HG03342 (cell line): Measurements from ENCODE around the gene CDC25C.
A peak's percentile ranks its signal among the peaks of the same experiment; 100 is the strongest.
"Not testable (repeated sequence)": the region's sequence is repeated elsewhere in the genome, so short reads cannot be mapped to it uniquely, and the experiment has no call there.

Experiments used
- ATAC-seq: cut with Tn5 transposase; IDR thresholded peaks from one replicate; pipeline ENCODE4 v1.9.1; 2021; ENCODE audit warnings: mild to moderate bottlenecking, moderate library complexity; ENCODE audit not compliant: unreplicated experiment

Gene CDC25C

GRCh38 chr5:138349852-138350562, 18.4 kb upstream of the CDC25C start:
- ATAC-seq: no peak

GRCh38 chr5:138346889-138347288, 15.3 kb upstream of the CDC25C start:
- no peak for ATAC-seq

DNA sequence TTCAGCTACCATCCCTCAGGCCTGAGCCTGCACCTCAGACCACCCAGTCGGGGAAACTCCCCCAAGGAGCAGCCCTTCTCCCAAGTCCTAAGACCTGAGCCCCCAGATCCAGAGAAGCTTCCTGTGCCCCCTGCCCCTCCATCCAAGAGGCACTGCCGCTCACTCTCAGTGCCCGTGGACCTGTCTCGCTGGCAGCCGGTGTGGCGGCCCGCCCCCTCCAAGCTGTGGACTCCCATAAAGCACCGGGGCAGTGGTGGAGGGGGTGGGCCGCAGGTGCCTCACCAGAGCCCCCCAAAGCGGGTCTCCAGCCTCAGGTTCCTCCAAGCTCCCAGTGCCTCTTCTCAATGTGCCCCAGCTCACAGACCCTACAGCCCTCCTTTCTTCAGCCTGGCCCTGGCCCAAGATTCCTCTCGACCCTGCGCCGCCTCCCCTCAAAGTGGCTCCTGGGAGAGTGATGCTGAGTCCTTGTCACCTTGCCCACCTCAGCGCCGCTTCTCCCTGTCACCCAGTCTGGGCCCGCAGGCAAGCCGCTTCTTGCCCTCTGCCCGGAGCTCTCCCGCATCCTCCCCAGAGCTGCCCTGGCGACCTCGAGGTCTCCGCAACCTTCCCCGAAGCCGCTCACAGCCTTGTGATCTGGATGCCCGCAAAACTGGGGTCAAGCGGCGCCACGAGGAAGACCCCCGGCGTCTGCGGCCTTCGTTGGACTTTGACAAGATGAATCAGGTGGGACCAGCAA, 13.5 kb upstream of the CDC25C start:
- no peak for ATAC-seq

- no peak for ATAC-seq
These were observed 8.4 kb upstream of the CDC25C start for GRCh38 chr5:138340008-138340407.

DNA sequence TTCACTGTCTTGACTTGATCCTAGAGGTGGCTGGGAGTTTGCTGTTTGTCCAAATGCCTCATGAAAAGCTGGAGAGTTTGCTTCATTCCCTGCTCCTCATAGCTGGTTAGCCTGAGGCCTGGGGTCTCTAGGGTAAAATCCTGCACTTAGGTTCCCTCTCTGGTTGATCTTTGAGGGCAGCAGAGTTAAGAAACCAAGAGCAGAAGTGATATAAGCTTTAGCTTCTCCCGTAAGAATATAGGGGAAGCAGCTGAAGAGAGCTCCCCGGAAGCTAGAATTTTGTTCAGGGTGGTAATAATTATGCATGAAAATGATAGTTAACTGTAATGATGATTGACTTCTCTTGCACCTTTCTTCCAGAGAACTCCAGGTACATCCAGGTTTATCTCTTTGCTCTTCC, 7.9 kb upstream of the CDC25C start:
- no peak for ATAC-seq

DNA sequence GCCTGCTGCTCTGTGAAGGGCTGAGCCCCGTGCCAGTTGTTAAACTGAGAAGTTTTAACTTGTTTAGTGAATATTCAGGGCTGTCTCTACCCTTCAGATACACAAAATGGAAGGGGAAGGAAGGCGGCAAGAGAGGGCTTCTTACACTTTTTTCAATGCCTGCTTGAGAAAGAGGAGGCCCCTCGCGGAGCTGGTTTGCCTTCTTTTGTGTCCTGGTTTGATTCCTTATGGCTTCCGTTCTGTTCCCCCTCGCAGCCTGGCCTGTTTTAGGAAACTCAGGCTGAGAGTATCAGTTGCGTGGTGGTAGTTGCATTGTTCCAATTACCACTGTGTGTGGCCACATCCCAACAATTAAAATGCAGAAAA, 7.5 kb upstream of the CDC25C start:
- no peak for ATAC-seq

DNA sequence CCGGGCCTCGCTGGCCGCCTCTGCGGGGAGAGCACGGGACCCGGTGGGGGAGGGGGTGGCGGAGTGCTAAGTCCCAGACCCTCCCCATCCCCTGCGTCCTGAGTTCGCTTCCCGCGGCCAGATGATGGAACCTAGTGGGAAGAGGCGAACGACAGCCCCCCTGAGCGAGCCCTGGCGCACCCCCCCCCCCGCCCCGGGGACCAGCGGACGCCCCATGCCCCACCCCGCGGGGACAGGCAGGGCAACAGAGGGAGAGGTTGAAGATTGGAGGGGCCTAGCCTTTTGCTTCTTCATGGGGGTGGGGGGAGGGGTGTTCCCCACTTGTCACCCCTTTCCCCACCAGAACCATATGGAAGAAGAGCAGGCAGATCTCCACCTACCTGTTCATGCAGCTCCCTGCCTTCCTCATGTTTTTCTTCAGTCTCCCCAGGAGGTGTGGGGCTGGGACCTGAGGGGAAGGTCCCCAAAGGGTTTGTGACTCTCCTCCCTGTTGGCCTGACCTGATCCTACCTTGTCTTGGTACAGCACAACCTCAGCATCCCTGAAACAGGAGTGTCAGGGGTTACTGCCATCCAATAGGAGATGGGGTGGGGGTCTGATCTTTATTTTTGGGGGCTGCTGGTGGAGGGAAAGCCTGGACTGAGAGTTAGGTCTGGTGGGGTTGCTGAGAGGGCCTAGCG, 6.9 kb upstream of the CDC25C start:
- ATAC-seq: no peak

DNA sequence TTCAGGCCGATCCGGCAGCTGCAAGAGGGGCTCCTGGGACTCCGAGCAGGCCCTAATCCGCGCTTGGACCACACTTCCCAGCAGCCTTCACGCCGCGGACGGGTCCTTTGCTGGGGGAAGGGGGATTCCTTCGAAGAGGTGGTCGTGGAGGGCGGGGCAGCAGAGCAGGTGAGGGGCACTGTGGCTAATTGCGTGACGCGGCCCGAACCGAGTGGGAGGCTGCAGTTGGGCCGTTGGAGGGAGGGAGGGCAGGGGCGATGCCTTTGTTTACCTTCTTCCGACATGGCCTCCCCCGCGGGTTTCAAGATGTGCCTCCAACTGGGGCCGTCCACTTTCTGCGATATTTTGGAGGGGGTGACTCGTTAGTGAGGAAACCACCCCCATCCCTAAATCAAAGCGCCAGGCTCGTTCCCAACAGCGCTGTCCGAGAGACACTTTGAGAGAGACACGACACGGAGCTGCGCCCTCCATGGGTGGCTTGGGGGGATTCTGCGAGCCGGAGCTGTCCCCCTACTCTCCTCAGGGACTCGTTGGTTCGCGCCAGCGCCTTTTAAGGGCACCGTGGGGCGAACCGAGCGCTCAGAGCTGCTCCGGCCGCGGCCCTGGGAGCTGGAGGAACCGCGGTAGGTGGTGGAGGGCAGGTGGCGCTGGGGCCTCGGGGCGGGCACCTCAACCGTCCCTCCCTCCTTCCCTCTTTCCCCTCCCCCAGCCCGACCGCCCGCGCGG, 6.2 kb upstream of the CDC25C start, which contains the start of gene FAM53C:
FAM53C (plus strand) TSS at position 582 of the 726 bp plus-strand sequence. CDS start 3,070 bp downstream, outside the sequence.
- peak; percentile 85 for ATAC-seq

GRCh38 chr5:138336952-138337684, 5.5 kb upstream of the CDC25C start:
- ATAC-seq: peak; percentile 17

- no peak for ATAC-seq
These were observed 3.4 kb upstream of the CDC25C start for GRCh38 chr5:138334867-138335447.

DNA sequence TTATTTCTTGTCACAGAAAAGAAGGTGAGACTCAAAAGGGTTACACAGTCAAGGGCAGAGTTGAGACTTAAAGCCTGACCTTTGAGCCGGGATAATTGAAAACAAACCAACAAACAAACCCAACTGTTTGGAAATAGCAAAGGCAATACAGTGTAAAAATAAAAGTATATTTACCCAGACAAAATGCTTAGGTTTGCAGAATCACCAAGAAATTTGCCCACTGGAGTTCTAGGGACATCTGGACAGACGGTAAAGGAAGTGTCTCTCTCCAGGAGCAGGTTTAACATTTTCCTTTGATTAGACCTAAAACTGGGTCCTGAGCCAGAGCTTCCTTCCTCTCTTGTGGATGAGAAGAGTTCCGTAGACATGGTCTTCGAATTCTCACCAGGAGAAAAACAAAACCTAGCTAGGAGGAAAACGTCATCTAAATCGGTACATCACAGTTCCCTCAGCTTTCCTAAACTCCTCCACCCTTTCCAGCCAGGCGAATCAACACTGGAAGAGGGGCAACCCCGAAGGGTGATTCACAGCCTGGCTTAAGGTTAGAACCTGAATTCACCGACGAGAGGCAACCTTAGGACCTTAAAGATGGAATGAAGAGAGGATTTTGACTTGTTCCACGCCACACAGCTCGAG, 673 bp downstream of the CDC25C start:
- ATAC-seq: no peak

DNA sequence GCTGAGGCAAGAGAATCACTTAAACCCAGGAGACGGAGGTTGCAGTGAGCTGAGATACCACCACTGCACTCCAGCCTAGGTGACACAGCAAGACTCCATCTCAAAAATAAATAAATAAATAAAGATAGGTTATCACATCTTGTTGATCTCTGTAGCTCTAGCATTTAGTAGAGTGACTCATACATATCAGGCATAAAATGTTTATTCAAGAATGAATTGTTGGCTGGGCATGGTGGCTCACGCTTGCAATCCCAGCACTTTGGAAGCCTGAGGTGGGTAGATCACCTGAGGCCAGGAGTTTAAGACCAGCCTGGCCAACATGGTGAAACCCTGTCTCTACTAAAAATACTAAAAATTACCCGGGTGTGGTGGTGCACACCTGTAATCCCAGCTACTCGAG, 13.4 kb downstream of the CDC25C start:
- ATAC-seq: not testable (repeated sequence)

- ATAC-seq: no peak
These were observed 15.2 kb downstream of the CDC25C start for GRCh38 chr5:138316355-138316754.

DNA sequence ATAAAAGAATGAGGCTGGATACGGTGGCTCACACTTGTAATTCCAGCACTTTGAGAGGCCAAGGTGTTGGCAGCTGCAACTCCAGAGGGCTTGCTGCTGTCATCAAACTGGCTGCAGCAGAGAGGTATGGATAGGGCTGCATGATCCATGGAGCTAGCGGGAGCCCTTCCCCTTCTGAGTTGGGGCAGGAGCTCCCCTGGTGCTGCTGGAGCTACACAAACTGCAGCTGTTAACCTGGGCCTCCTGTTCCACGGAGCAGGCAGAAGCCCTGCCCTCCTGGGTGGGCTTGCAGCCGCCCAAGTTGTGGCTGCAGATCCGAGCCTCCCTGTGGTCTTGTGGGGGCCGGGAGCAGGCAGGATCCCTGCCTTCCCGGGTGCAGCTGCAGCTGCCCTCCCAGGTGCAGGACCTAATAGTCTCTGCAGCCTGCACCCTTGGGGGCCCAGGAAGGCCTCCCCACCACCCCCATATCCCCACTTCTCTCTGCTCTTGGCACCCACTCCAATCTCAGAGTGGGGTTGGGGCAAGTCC, 15.8 kb downstream of the CDC25C start:
- no peak for ATAC-seq

GRCh38 chr5:138305797-138306196, 25.8 kb downstream of the CDC25C start:
- ATAC-seq: no peak

DNA sequence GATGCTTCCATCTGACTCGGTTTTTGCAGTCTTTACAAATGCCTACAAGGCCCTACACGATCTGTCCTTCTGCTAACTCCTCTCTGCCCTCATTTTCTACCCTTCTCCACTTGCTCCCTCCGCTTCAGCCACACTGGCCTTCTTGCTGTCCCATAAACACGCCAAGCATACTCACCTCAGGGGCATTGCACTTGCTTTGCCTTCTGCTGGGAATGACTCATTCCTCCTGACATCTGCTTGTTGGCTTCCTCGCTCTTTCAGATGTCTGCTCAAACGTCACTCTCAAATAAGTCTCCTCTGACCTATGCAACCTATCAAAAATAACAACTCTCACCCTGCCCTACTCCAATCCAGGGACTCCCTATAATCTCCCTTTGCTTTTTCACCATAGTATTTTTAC, 28.2 kb downstream of the CDC25C start:
- no peak for ATAC-seq

GRCh38 chr5:138289296-138289695, 42.3 kb downstream of the CDC25C start:
- ATAC-seq: no peak

DNA sequence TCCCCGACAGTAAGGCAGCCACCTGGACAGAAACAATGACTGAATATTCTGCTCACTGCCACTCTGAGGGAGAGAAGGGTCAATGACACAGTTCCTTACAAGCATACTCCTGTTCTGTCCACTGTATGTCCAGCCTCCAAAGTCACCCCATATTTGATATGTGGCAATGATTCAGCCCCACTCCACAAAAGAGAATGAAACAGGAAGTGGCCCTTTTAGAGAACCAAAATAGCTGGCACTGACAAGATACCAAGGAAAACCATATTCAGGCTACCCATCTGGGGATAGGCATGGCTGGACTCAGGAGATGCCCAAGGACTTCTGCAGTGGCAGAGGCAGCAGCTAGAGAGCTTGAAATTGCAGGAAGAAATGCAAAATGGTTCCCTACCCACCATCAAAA, 44.4 kb downstream of the CDC25C start:
- no peak for ATAC-seq

DNA sequence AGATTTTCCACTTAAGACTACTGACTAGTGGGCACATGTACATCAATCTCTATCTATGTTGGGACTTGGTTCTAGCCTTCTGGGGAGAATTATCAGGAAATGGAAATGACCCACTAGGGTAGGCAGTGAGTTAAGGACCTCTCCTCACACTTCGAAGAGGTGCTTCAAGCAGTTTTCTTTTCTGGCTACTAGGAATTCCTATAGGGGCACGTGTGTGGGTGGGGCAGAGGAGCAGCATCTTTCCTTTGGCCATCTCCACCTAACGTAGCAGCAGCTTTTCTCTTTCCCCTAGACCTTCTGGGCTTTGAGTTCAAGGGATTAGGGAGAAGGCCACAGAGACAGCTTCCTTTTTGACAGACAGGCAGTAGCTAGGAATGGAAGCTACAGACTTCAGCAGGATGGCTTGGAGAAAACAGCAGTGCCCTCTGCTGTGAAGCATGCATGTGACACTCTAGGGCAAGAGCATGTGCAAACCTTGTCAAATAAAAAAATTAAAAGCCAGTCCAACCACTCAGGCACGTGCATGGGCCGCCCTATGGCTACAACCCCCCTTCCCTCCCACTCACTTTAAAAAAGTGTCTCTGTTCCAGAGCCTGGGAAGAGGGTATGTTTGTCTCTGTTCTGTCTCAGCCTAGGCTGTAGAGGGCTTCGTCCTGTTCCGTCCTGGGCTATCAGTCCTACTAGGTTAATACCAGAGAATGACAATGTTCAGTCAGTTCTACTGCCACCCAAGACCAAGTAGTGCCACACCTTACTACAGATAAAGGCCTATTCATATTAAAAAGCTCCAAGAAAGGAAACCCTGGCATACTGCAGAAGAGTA, 48.5 kb downstream of the CDC25C start:
- ATAC-seq: no peak
